GM23338 (cell line): ENCODE results near the gene CALCOCO1.

Experiments used
- CREB1 ChIP-seq: fragments of 250-450 bp; sonication (Bioruptor Pico); IDR thresholded peaks from 2 replicates; pipeline ENCODE4 v1.5.0; 2020; ENCODE audit warnings: low read depth, mild to moderate bottlenecking, moderate library complexity
- CTCF ChIP-seq, 2 experiments: fragments of 200-600 bp in 1 of 2; sonication (generic) in 1 of 2; conservative IDR thresholded peaks; 2 replicates each; pipeline versions ENCODE4 v1.5.1 to v1.6.1; 2016 to 2017; ENCODE audit warnings: antibody characterized with exemption in 2 of 2, low read depth in 2 of 2, mild to moderate bottlenecking in 2 of 2, moderate library complexity in 1 of 2
- ETS1 ChIP-seq: IDR thresholded peaks from 2 replicates; pipeline ENCODE4 v1.6.1; 2016; ENCODE audit warnings: antibody characterized with exemption
- EZH2 ChIP-seq: fragments of 200-600 bp; sonication (generic); IDR thresholded peaks from one replicate; pipeline ENCODE4 v1.8.0; 2017; ENCODE audit warnings: antibody characterized with exemption, mild to moderate bottlenecking, low read depth; ENCODE audit not compliant: unreplicated experiment
- EZH2phosphoT487 ChIP-seq: fragments of 200-600 bp; sonication (generic); IDR thresholded peaks from one replicate; pipeline ENCODE4 v1.8.1; 2018; ENCODE audit warnings: antibody characterized with exemption; ENCODE audit not compliant: unreplicated experiment
- JUNB ChIP-seq: IDR thresholded peaks from one replicate; pipeline ENCODE4 v1.6.1; 2016; ENCODE audit warnings: antibody characterized with exemption; ENCODE audit not compliant: unreplicated experiment
- NANOG ChIP-seq: IDR thresholded peaks from 2 replicates; pipeline ENCODE4 v1.6.1; 2016; ENCODE audit warnings: antibody characterized with exemption, borderline replicate concordance
- POLR2AphosphoS5 ChIP-seq: IDR thresholded peaks from 2 replicates; pipeline ENCODE4 v1.6.1; 2016; ENCODE audit warnings: antibody characterized with exemption, low read depth
- REST ChIP-seq: IDR thresholded peaks from one replicate; pipeline ENCODE4 v1.6.1; 2018; ENCODE audit warnings: antibody characterized with exemption; ENCODE audit not compliant: unreplicated experiment
- ZNF114 ChIP-seq: fragments of 250-450 bp; sonication (Bioruptor Pico); IDR thresholded peaks from 2 replicates; pipeline ENCODE4 v1.5.0; 2020; ENCODE audit warnings: mild to moderate bottlenecking, moderate library complexity
- ZNF331 ChIP-seq: fragments of 250-450 bp; sonication (Bioruptor Pico); IDR thresholded peaks from 2 replicates; pipeline ENCODE4 v1.5.0; 2020; ENCODE audit warnings: low read depth, mild to moderate bottlenecking, moderate library complexity

DNA sequence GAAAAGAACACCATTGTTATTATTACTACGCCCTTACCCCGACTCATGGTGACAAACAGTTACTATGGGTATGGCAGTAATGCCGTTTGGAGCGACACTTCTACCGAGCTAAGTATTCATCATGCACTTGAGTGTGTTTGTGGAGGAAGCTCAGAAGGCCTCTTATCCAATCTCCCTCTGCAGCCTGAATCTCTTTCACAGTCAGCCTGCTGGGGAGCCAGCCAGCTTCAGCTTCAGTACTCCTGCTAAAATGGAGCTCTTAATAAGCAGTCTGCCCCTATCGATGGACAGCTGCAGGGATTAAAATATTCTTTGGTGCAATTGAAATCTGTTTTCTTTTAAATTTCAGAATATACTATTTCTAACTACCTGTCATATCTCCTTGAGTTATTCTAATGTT, 26.7 kb downstream of the CALCOCO1 start:
- TF ChIP-seq CTCF (conservative IDR thresholded peaks at IDR 0.05; ENCODE audit: low read depth in 2 of 2) (no peak), EZH2 (no peak), EZH2phosphoT487 (no peak), POLR2AphosphoS5 (no peak), REST (no peak), ZNF331 (CRISPR knock-in tag) (no peak), JUNB (no peak), ETS1 (no peak), CREB1 (CRISPR knock-in tag) (no peak), NANOG (no peak), ZNF114 (CRISPR knock-in tag) (no peak)
